GM19238 (cell line): ENCODE data around the gene IGLON5.

Experiments used
- DNase-seq: peaks from one replicate; pipeline ENCODE4 v3.0.0; 2011; ENCODE audit warnings: low spot score; ENCODE audit not compliant: insufficient read length

IGLON5 gene

GRCh38 chr19:51317968-51318367 is 6.5 kb downstream of the IGLON5 start:
- DNase-seq = no peak

GRCh38 chr19:51318687-51319648 is 7.5 kb downstream of the IGLON5 start:
- DNase-seq = no peak

GRCh38 chr19:51319649-51320279 is 8.3 kb downstream of the IGLON5 start:
- DNase-seq = no peak

- no peak for DNase-seq
Observed at GRCh38 chr19:51320280-51320657, 8.8 kb downstream of the IGLON5 start.

GRCh38 chr19:51321799-51322198 is 10.4 kb downstream of the IGLON5 start:
- DNase-seq = no peak

- DNase-seq = no peak
Observed at GRCh38 chr19:51323481-51324166, 12.2 kb downstream of the IGLON5 start.

- DNase-seq = no peak
Observed at GRCh38 chr19:51324167-51324481, 12.7 kb downstream of the IGLON5 start.

- DNase-seq = no peak
Observed at GRCh38 chr19:51325161-51325976, 13.9 kb downstream of the IGLON5 start.

GRCh38 chr19:51326216-51327065 is 15.0 kb downstream of the IGLON5 start:
- DNase-seq = no peak

GRCh38 chr19:51327066-51328001 is 15.9 kb downstream of the IGLON5 start:
- DNase-seq = peak; percentile 58

- DNase-seq = no peak
Observed at GRCh38 chr19:51329411-51329810, 18.0 kb downstream of the IGLON5 start.

- no peak for DNase-seq
Observed at GRCh38 chr19:51330366-51330765, 18.9 kb downstream of the IGLON5 start.

GRCh38 chr19:51331193-51331592 is 19.7 kb downstream of the IGLON5 start:
- no peak for DNase-seq

- DNase-seq = no peak
Observed at GRCh38 chr19:51331716-51332115, 20.3 kb downstream of the IGLON5 start.

- no peak for DNase-seq
Observed at GRCh38 chr19:51333836-51334460, 22.5 kb downstream of the IGLON5 start.

GRCh38 chr19:51337141-51337860 is 25.9 kb downstream of the IGLON5 start:
- no peak for DNase-seq

- no peak for DNase-seq
Observed at GRCh38 chr19:51337861-51338562, 26.6 kb downstream of the IGLON5 start.
